HepG2 (cell line): ENCODE measurements around the gene PELO. TPM values are rescaled to one million over a fixed set of nuclear protein-coding genes. Genes with fewer than 3 reads are reported as not detected.

Source experiments
- ATAC-seq: fragments of 200-7000 bp; cut with Tn5 transposase; 3 replicates; pipeline ENCODE4 v1.9.1; 2020; ENCODE audit warnings: mild to moderate bottlenecking, moderate library complexity
- BruUV-seq: library from RNA; stranded (reverse); fragments of 400-500 nt; replicated peaks from 2 replicates; lab custom pipeline; 2021; lab: Mats Ljungman, UMichigan
- CTCF ChIA-PET: fragments of 300-600 bp; formaldehyde crosslinking; extraction: SDS; loops from one replicate; lab custom pipeline; 2021; ENCODE audit warnings: low total read pairs, inconsistent platforms, low intra/inter-chr PET ratio; lab: Yijun Ruan, JAX
- POLR2A ChIA-PET: fragments of 350-600 bp; sonication (Branson Sonifier 250); formaldehyde crosslinking; loops from one replicate; lab custom pipeline; 2020; ENCODE audit warnings: antibody characterized with exemption, inconsistent platforms; lab: Yijun Ruan, JAX
- DNase-seq: peaks from one replicate; pipeline ENCODE4 v3.0.0-alpha.2; 2015; ENCODE audit warnings: low spot score
- FAIRE-seq: peaks from 3 replicates; lab custom pipeline; 2011; peaks lifted over from hg19 to GRCh38; lab: Jason Lieb, UNC
- H2AFZ ChIP-seq: one replicate; pipeline ENCODE4 v1.6.1; 2011; ENCODE audit warnings: low read length, inconsistent platforms
- H3K27ac ChIP-seq: fragments of 300-600 bp; 3 replicates; pipeline ENCODE4 v1.8.0; 2011; ENCODE audit warnings: mixed run types, mild to moderate bottlenecking, mixed read lengths, low read length, inconsistent platforms; ENCODE audit not compliant: insufficient read depth; ENCODE audit errors: extremely low read length
- H3K27me3 ChIP-seq, 2 experiments: fragments of 200-600 bp in 1 of 2; 2 replicates in 1 of 2; 3 replicates in 1 of 2; pipeline versions ENCODE4 v1.6.0 to v1.8.0; 2011; ENCODE audit warnings: low read length in 2 of 2, mild to moderate bottlenecking in 2 of 2, moderate library complexity in 2 of 2, inconsistent platforms in 1 of 2; ENCODE audit not compliant: insufficient read depth in 2 of 2, control insufficient read depth in 1 of 2
- H3K36me3 ChIP-seq, 2 experiments: fragments of 200-600 bp in 1 of 2; replicated peaks in 1 of 2; 2 replicates in 1 of 2; 3 replicates in 1 of 2; pipeline versions ENCODE4 v1.5.1 to v1.8.0; 2011; ENCODE audit warnings: low read length in 2 of 2, inconsistent platforms in 1 of 2; ENCODE audit not compliant: insufficient read depth in 2 of 2, control insufficient read depth in 1 of 2
- H3K4me1 ChIP-seq: 2 replicates; pipeline ENCODE4 v1.5.1; 2012; ENCODE audit warnings: low read length, inconsistent platforms; ENCODE audit not compliant: insufficient read depth
- H3K4me2 ChIP-seq: 2 replicates; pipeline ENCODE4 v1.6.0; 2011; ENCODE audit warnings: low read depth, low read length, inconsistent platforms
- H3K4me3 ChIP-seq, 3 experiments: fragments of 200-600 bp in 1 of 3; sonication (generic), shearing (Covaris generic) in 1 of 3; replicated peaks in 1 of 3; 2 replicates each; pipeline ENCODE4 v1.5.1; 2011 to 2016; ENCODE audit warnings: low read length in 3 of 3, inconsistent platforms in 2 of 3, low read depth in 2 of 3, mild to moderate bottlenecking in 2 of 3, control low read depth in 1 of 3, mixed read lengths in 1 of 3; ENCODE audit not compliant: insufficient read depth in 1 of 3
- H3K79me2 ChIP-seq: one replicate; pipeline ENCODE4 v1.6.1; 2011; ENCODE audit warnings: low read length, inconsistent platforms; ENCODE audit not compliant: insufficient read depth
- H3K9ac ChIP-seq: 2 replicates; pipeline ENCODE4 v1.6.0; 2011; ENCODE audit warnings: mild to moderate bottlenecking, low read depth, low read length, inconsistent platforms; ENCODE audit not compliant: insufficient read depth
- H3K9me3 ChIP-seq: 2 replicates; pipeline ENCODE4 v1.5.1; 2012; ENCODE audit warnings: mild to moderate bottlenecking, low read length
- H4K20me1 ChIP-seq: 2 replicates; pipeline ENCODE4 v1.6.0; 2011; ENCODE audit warnings: inconsistent platforms, mild to moderate bottlenecking, low read length, moderate library complexity; ENCODE audit not compliant: insufficient read depth
- FOXA3 ChIP-seq: IDR thresholded peaks from 2 replicates; pipeline ENCODE4 v1.6.1; 2016; ENCODE audit warnings: missing genetic modification reagents, missing compliant biosample characterization
- HOXD1 ChIP-seq: sonication (generic); formaldehyde crosslinking; IDR thresholded peaks from 2 replicates; pipeline ENCODE4 v1.5.0; 2020; ENCODE audit warnings: missing genetic modification reagents
- NR2F2 ChIP-seq: IDR thresholded peaks from 2 replicates; pipeline ENCODE4 v1.6.1; 2012; ENCODE audit warnings: low read depth, inconsistent platforms, borderline replicate concordance
- ZNF335 ChIP-seq: sonication (generic); formaldehyde crosslinking; IDR thresholded peaks from 2 replicates; pipeline ENCODE4 v1.4.0; 2020; ENCODE audit warnings: missing genetic modification reagents
- ZNF558 ChIP-seq: sonication (generic); formaldehyde crosslinking; IDR thresholded peaks from 2 replicates; pipeline ENCODE4 v1.9.0; 2022; ENCODE audit warnings: mild to moderate bottlenecking, missing genetic modification reagents, borderline replicate concordance
- WGBS: methylation state at CpG from one replicate; pipeline ENCODE4 v1.1.6; 2017; ENCODE audit warnings: low lambda C conversion rate; 5-methylcytosine and 5-hydroxymethylcytosine counted together
- in situ Hi-C: cut with HindIII; loops from 2 replicates; pipeline ENCODE4 v1.10.0; 2017; ENCODE audit warnings: low pct_unique_long_range_greater_than_20kb; ENCODE audit not compliant: extremely low pct_ligation_motif_present
- intact Hi-C: fragments of 100-400 bp; cut with micrococcal nuclease; formaldehyde crosslinking; loops from one replicate; pipeline ENCODE4 v1.10.0; 2022; ENCODE audit not compliant: unreplicated experiment
- polyA plus RNA-seq, 8 experiments: library from polyadenylated mRNA; depleted of rRNA in 3 of 8; stranded (reverse) in 7 of 8; unstranded in 1 of 8; fragments of >200 nt; fragmentation: Illumina TruSeq in 4 of 8; extraction: Trizol in 4 of 8; gene quantifications; 2 replicates each; pipeline versions ENCODE4 v1.2.1 to v1.2.3, GENCODE V29; 2011 to 2016; ENCODE audit warnings: low read depth in 4 of 8, missing spikeins in 1 of 8, mixed read lengths in 1 of 8; ENCODE audit not compliant: insufficient read depth in 1 of 8
- total RNA-seq, 5 experiments: library from RNA; depleted of rRNA; stranded (reverse); fragments of >200 nt; fragmentation: Illumina TruSeq; extraction: Trizol; gene quantifications; 2 replicates each; pipeline ENCODE4 v1.2.3, GENCODE V29; 2016; ENCODE audit warnings: low read depth in 1 of 5

PELO gene
- total and polyA plus RNA-seq, 2 of the 13 experiments (the other 11 are each of a cell fraction or from before 2014, with no cell fraction given), result 19.0 to 23.9 TPM

DNA sequence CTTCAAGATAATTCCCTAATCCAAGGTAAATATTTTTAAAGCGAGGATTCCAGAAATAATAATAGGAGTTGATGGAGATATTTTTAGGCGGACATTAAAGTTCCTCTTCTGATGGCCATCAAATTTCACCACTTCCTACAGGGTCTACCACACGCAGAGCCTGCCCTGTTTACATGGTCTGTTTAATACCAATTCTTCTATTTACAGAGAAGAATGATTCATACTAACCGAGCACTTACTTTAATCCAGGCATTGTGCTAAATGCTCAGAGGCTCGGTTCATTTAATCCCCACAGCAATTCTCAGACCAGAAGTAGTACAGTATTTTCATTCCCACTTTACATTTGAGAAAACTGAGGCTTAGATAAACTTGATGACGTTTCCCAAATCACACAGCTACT, 3.0 kb upstream of the PELO start:
- no peak overlapping the region for H3K4me3 ChIP-seq
- intact Hi-C loops (loop anchor here (5.0 kb wide), 2 partner anchors 83 to 313 kb away; no protein-coding TSS in a partner anchor), in situ Hi-C loops (loop anchor here (5.0 kb wide), 1 partner anchor 77 kb away; no protein-coding TSS in a partner anchor)
- ChIA-PET CTCF (no interaction called here), POLR2A (no interaction called here)
- no peaks in the 10 kb centered on the region; a peak in 1 of 5 replicates for H3K27me3 ChIP-seq
- H3K9ac ChIP-seq, result no peak overlapping the region
- H4K20me1 ChIP-seq, result no peaks in the 10 kb centered on the region
- H2AFZ ChIP-seq, result no peak overlapping the region
- TF ChIP-seq ZNF558 (no peak), FOXA3 (0 out of 2 replicates have a peak, but pooled peaks have one; percentile 13)
- peaks cover 11% of the 10 kb centered on the region for H3K79me2 ChIP-seq
- ATAC-seq, result no peak
- no peaks in the 10 kb centered on the region for H3K36me3 ChIP-seq
- DNase-seq, result no peak
- FAIRE-seq, result no peak
- H3K4me1 ChIP-seq, result peaks cover 17% of the 10 kb centered on the region
- BruUV-seq, result no TSS peak
- no peak overlapping the region for H3K27ac ChIP-seq
- no peak overlapping the region for H3K4me2 ChIP-seq
- WGBS, result 35% methylated on average over 6 of the region's 6 CpGs
- H3K9me3 ChIP-seq, result no peaks in the 10 kb centered on the region

DNA sequence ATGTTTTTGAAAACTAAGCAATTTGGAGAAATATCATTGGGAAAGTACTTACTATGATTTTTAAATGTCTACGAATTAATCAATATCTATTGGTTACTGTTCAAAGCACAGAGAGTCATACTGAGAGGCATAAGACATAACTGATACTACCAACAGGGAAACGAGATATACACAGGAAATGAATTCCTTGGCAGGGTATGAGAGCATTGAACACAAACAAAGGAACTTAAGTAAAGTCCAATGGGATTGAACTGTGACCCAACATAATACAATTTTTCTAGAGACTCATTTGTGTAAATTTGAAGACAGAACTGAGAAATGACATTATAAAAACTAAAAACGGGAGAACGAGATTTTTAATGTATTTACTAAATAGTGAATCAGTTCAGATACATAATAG, 1.3 kb upstream of the PELO start:
- Histone ChIP-seq H3K9ac (no peak overlapping the region), H3K79me2 (peaks cover 28% of the 10 kb centered on the region), H3K4me3 (no peak overlapping the region; a peak in 1 of 6 replicates), H3K27ac (no peak overlapping the region), H3K27me3 (no peaks in the 10 kb centered on the region; a peak in 1 of 5 replicates), H3K9me3 (no peaks in the 10 kb centered on the region), H2AFZ (no peak overlapping the region), H3K4me1 (peaks cover 34% of the 10 kb centered on the region), H3K36me3 (no peaks in the 10 kb centered on the region), H3K4me2 (no peak overlapping the region; the same call in none of the 2 replicates), H4K20me1 (no peaks in the 10 kb centered on the region)
- TF ChIP-seq ZNF335, result no peak
- no peak for TF ChIP-seq NR2F2
- TF ChIP-seq HOXD1, result no peak
- DNase-seq, result no peak
- ChIA-PET POLR2A (no interaction called here), CTCF (interaction anchor here (3.1 kb wide), 1 partner anchor 129 kb away, joined by 43 read pairs; no protein-coding TSS in a partner anchor)
- BruUV-seq, result no TSS peak
- in situ Hi-C loops (loop anchor here (5.0 kb wide), 1 partner anchor 79 kb away; no protein-coding TSS in a partner anchor), intact Hi-C loops (loop anchor here (2.0 to 5.0 kb wide), 3 partner anchors 14 to 311 kb away; no protein-coding TSS in a partner anchor)
- ATAC-seq, result no peak
- WGBS, result 3% methylated on average over 4 of the region's 4 CpGs
- FAIRE-seq, result no peak
